WTC11 (cell line): ENCODE results near the gene MIPOL1.

Experiments used
- ATF3 ChIP-seq: sonication (generic); formaldehyde crosslinking; conservative IDR thresholded peaks from 2 replicates; pipeline ENCODE4 v1.8.1; 2022; ENCODE audit warnings: mild to moderate bottlenecking, missing genetic modification reagents
- CBFB ChIP-seq: sonication (generic); formaldehyde crosslinking; IDR thresholded peaks from 2 replicates; pipeline ENCODE4 v1.8.1; 2022; ENCODE audit warnings: mild to moderate bottlenecking, low read depth, missing genetic modification reagents
- CREM ChIP-seq: sonication (generic); formaldehyde crosslinking; IDR thresholded peaks from 2 replicates; pipeline ENCODE4 v1.8.1; 2022; ENCODE audit warnings: mild to moderate bottlenecking, missing genetic modification reagents, moderate library complexity
- FOXK1 ChIP-seq: sonication (generic); formaldehyde crosslinking; IDR thresholded peaks from 2 replicates; pipeline ENCODE4 v1.8.0; 2022; ENCODE audit warnings: mild to moderate bottlenecking, moderate library complexity, missing genetic modification reagents
- MYBL2 ChIP-seq: sonication (generic); formaldehyde crosslinking; IDR thresholded peaks from 2 replicates; pipeline ENCODE4 v1.8.1; 2023; ENCODE audit warnings: mild to moderate bottlenecking, moderate library complexity, missing genetic modification reagents
- TP53 ChIP-seq: sonication (generic); formaldehyde crosslinking; IDR thresholded peaks from 2 replicates; pipeline ENCODE4 v1.8.1; 2023; ENCODE audit warnings: mild to moderate bottlenecking, missing genetic modification reagents
- USF2 ChIP-seq: sonication (generic); formaldehyde crosslinking; IDR thresholded peaks from 2 replicates; pipeline ENCODE4 v1.8.1; 2023; ENCODE audit warnings: mild to moderate bottlenecking, missing genetic modification reagents, moderate library complexity
- ZNF263 ChIP-seq: sonication (generic); formaldehyde crosslinking; IDR thresholded peaks from 2 replicates; pipeline ENCODE4 v1.8.1; 2022; ENCODE audit warnings: low read depth, mild to moderate bottlenecking, moderate library complexity, missing genetic modification reagents
- TF ChIP-seq, protein P1 (sequence below): sonication (generic); formaldehyde crosslinking; IDR thresholded peaks from 2 replicates; pipeline ENCODE4 v1.8.0; 2022; ENCODE audit warnings: mild to moderate bottlenecking, missing genetic modification reagents
- TF ChIP-seq, protein P2 (sequence below): fragments of 200-600 bp; IDR thresholded peaks from 2 replicates; pipeline ENCODE4 v1.8.0; 2022; ENCODE audit warnings: antibody characterized with exemption

- TF ChIP-seq ATF3 (CRISPR knock-in tag) (no peak), MYBL2 (no peak), CREM (CRISPR knock-in tag) (no peak), TP53 (no peak), CBFB (no peak), FOXK1 (CRISPR knock-in tag) (no peak), ZNF263 (CRISPR knock-in tag) (no peak), USF2 (CRISPR knock-in tag) (no peak)
- TF ChIP-seq, protein P1, sequence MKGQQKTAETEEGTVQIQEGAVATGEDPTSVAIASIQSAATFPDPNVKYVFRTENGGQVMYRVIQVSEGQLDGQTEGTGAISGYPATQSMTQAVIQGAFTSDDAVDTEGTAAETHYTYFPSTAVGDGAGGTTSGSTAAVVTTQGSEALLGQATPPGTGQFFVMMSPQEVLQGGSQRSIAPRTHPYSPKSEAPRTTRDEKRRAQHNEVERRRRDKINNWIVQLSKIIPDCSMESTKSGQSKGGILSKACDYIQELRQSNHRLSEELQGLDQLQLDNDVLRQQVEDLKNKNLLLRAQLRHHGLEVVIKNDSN (CRISPR knock-in tag): no peak
- TF ChIP-seq, protein P2, sequence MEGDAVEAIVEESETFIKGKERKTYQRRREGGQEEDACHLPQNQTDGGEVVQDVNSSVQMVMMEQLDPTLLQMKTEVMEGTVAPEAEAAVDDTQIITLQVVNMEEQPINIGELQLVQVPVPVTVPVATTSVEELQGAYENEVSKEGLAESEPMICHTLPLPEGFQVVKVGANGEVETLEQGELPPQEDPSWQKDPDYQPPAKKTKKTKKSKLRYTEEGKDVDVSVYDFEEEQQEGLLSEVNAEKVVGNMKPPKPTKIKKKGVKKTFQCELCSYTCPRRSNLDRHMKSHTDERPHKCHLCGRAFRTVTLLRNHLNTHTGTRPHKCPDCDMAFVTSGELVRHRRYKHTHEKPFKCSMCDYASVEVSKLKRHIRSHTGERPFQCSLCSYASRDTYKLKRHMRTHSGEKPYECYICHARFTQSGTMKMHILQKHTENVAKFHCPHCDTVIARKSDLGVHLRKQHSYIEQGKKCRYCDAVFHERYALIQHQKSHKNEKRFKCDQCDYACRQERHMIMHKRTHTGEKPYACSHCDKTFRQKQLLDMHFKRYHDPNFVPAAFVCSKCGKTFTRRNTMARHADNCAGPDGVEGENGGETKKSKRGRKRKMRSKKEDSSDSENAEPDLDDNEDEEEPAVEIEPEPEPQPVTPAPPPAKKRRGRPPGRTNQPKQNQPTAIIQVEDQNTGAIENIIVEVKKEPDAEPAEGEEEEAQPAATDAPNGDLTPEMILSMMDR: no peak
These were observed 231.9 kb downstream of the MIPOL1 start for GRCh38 chr14:37429618-37430017.
